ENCODE data around the gene MIS18BP1.
"Not testable (repeated sequence)": the region's sequence is repeated elsewhere in the genome, so short reads cannot be mapped to it uniquely, and the experiment has no call there.

The MIS18BP1 gene

DNA sequence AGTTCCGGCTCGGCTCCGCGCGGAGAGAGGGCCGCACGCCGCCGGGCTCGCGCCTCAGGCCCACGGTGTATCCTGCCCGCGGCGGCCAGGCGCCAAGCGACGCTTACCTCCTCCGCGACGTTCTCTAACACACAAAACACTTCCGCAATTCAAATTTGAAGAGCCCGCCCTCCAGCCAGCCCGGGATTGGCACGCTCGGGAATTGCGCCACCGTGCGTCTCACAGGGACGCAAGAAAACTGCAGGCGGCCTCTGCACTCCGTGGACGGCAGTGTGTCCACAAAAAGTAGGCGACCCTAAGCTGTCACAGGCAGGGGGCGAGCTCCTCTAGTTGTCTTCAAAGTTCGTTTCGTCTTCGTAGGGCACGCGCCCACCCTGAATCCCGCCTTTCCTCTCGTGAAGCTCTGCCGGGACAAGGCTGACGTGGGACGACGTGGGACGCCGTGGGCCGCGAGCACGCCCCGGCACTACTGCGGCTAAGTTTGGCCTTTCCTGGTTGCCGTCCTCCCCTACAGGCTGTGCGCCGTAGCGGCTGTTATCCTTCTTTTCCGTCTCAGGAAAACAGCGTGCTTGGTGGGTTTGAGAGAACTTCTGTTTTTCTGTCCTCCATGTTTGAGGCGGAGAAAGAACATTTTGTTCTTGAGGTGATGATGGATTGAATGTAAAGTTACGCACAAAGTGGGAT, at the start of gene MIS18BP1:
TSS of gene MIS18BP1 (minus strand) at position 133 of the 684 bp plus-strand sequence. CDS start 5,916 bp downstream, outside the sequence.
- DNase-seq (ENCODE audit: low read depth in 2 of 2), result peak; percentile 85 to 87

DNA sequence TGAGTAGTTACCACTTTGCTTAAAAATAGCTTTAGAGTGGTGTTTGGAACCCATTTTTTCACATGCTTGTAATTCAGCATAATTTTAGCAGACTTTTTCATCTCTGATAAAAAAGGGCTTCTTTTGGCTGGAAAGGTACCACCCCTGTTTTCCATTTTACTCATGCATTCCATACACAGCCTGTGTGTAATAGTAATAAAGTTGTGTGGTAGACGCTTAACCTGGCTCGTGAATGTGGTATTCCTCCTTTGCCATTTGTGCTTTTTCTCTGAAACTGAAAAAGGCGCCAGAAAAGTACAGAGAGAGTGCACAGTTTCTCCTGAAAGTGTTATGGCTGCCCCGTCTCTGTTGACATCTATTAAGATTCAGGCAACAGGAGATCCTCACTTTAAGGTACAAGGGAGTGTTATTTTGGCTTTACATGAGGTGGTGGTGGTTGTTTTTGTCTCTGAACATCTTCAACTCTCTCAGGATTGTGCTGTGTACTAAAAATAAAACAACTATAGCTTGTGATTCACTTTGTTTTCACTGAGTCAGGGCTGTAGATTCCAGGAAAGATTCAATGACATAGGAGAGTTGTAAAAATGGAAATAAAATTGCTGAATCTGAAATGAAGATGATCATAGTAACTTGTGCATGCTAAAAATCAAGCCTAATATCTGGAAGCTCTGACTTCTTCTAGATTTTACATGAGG, 45.6 kb upstream of the MIS18BP1 start:
- no peak for DNase-seq (ENCODE audit: low read depth in 2 of 2)

DNA sequence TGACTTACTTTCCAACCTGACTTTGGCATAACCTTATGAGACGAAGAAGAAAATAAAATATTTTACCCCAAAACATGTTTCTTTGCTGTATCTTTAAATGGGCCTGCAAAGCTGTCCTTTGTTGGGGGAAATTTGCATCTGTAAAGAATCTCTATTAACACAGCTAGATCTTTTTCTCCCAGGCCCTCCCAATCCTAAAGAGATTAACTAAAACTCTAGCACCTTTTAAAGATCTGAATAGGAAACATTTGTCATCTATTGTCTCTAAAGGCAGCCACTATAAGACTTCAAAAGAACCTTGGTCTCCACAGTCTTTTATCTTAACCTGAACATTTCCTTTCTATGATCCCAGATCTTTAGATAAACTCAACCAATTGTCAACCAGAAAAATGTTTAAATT, 41.8 kb upstream of the MIS18BP1 start:
- not testable (repeated sequence) for DNase-seq (ENCODE audit: low read depth in 2 of 2)

DNA sequence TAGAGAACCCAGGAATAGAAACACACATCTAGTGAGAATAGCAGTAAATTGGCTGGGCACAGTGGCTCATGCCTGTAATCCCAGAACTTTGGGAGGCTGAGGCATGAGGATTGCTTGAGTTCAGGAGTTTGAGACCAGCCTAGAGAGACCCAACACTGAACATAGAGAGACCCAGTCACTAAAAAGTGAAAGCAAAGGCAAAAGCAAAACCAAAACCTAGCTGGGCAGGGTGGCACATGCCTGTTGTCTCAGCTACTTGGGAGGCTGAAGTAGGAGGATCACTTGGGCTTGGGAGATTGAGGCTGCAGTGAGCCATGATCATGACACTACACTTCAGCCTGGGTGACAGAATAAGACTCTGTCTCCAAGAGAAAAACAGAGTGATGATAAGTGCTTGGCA, 37.5 kb upstream of the MIS18BP1 start:
- DNase-seq (ENCODE audit: low read depth in 2 of 2), result no peak

DNA sequence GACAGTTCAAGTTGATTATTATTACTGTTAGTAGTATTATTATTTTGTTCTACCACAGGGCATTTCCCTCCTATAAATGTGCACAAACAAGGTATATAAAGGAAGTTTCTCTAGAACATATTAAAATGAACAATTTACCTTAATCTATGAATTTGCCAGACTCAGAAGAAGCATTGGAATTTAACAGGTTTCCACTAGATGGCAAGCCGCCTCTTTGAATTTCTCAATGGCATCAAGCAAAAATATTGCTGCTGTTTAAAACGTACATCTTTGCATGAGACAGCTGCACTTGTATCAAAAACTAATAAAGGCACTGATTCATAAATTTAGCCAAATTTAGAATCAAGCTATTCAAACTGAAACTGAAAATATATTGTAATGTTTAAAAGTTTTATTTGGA, 34.6 kb upstream of the MIS18BP1 start:
- DNase-seq (ENCODE audit: low read depth in 2 of 2), result no peak

DNA sequence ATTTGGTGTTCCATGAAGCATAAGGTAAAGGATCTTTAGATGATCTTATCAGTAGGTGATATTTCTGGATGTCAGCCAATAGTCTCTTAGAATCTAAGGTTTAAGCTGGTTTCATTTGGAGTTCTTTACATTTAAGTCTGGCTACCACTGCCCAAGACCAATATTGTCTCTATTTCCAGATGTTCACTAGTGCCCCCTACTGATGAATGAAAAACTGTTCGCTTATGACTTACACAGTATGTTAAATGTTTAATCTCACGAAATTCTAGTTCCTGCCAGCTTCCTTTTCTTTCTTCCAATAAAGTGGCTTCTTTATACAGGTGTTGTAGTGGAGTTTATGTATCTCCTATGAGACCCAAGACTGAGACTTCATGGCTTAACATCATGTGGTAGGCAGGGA, 31.8 kb upstream of the MIS18BP1 start:
- no peak for DNase-seq (ENCODE audit: low read depth in 2 of 2)

DNA sequence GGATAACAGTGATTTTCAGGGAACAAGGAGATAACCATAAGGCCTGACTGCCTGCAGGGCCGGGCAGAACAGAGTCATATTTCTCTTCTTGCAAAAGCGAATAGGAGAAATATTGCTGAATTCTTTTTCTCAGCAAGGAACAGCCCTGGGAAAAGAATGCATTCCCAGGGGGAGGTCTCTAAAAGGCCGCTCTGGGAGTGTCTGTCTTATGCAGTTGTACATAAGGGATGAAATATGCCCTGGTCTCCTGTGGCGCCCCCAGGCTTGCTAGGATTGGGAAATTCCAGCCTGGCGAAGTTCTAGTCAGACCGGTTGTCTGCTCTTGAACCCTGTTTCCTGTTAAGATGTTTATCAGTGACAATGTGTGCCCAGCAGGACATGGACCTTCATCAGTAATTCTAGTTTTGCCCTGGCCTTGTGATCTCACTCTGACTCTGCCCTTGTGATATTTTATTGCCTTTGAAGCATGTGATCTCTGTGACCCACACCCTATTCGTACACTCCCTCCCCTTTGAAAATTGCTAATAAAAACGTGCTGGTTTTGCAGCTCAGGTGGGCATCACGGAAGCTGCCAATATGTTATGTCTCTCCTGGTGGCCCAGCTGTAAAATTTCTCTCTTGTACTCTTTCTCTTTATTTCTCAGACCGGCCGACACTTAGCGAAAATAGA, 28.9 kb upstream of the MIS18BP1 start:
- DNase-seq (ENCODE audit: low read depth in 2 of 2), result not testable (repeated sequence)

DNA sequence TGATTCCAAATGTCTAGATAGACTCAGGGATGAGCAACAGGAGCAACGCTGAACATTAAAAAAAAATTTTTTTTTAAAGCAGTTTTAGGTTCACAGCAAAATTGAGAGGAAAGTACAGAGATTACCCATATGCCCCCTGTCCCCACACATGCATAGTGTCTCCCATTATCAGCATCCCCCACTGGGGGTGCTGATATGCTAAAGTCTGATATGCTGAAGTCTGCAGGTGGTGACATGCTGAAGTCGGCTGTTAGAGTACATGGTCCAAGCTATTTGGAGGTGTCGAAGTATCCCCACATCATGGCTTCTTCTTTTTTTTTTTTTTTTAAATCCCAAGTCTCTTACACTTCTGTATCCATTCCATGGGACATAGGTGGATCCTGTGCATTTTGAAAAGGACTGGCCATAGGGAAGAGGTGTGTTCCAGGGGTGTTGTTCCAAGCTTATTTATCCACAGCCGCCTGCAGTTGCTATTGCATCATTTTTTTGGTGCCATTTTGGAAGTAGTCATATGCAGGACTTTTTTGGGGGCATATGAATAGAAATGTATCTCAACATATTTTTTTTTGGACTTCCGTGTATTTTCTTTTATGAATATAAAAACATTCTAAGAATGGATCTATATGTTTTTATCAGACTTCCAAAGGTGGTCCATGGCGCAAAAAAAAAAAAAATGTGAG, 19.0 kb upstream of the MIS18BP1 start:
- DNase-seq (ENCODE audit: low read depth in 2 of 2), result no peak

DNA sequence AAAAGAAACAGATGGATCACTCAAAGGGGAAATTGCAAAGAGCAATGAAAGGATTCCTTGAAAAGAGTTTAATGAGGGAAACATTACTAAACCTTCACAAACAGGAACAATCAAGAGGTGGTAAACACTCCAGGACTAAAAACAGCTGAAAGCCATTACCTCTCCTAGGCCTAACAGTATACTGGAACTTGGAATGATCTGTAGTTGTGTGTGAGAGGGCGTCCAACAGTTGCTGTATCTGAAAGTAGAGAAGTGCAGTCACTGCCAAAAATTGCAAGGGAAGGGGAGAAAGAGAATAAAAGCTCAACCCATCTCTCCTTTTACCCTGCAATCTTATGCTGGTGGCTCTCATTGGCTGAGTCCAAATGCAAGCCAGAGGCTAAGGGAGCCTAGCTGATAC, 17.0 kb upstream of the MIS18BP1 start:
- no peak for DNase-seq (ENCODE audit: low read depth in 2 of 2)

DNA sequence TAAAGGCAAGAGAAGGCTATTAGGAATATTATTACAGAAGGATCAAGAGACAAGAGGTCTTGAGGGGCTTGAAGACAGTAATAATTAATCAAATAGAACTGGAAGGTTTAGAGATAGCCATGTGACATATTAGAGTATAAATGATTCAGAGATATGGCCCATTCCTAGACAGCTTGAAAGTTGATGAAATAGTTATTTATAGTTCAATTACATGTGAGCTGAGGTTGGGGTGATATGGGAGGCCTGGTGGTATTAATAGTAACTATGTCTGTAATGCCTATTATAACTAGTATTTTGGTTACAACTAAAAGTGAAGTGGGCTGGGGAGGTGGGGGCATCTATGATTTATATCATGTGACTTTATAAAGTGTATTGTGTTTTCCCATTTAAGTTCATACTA, 14.1 kb upstream of the MIS18BP1 start:
- DNase-seq (ENCODE audit: low read depth in 2 of 2), result no peak

DNA sequence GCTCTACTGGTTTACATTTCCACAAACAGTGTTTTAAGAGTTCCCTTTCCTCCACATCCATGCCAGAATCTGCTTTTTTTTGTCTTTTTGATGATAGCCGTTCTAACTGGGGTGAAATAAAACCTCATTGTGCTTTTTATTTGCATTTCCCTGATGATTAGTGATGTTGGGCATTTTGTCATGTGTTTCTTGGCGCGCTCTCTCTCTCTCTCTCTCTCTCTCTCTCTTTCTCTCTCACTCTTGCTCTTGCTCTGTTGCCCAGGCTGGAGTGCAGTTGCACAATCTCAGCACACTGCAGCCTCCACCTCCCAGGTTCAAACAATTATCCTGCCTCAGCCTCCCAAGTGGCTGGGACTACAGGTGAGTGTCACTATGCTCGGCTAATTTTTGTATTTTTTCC, 9.6 kb upstream of the MIS18BP1 start:
- no peak for DNase-seq (ENCODE audit: low read depth in 2 of 2)

DNA sequence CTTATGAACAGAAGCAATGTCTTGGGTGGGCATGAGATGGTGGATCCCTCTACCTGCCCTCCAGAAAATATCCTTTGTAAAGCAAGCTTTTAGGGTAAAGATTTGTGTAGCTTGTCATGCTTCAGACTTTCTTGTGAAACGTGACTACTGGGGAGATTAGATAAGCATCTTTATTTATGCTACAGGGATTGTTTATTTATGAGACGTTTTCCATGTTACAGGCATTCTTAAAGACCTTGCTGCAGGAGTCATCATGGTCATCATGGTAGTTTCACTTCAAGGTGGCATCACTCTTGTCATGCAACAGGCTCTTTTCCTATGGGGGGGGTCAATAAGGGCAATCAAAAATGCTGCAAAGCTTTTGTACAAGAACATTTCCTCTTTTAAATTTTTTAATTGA, 8.2 kb upstream of the MIS18BP1 start:
- no peak for DNase-seq (ENCODE audit: low read depth in 2 of 2)

DNA sequence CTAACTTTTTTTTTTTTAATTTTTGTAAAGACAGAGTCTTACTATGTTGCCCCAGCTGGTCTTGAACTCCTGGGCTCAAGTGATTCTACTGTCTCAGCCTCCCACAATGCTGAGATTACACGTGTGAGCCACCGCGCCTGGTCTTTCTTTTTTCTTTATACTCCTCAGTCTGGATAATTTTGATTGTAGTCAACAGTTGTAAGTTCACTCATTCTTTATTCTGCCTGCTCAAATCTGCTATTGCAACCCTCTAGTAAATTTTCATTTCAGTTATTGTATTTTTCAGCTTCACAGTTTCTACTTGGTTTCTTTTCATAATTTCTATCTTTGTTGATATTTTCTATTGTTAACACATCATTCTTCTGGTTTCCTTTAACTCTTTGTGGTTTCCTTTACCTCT, 5.8 kb upstream of the MIS18BP1 start:
- no peak for DNase-seq (ENCODE audit: low read depth in 2 of 2)

DNA sequence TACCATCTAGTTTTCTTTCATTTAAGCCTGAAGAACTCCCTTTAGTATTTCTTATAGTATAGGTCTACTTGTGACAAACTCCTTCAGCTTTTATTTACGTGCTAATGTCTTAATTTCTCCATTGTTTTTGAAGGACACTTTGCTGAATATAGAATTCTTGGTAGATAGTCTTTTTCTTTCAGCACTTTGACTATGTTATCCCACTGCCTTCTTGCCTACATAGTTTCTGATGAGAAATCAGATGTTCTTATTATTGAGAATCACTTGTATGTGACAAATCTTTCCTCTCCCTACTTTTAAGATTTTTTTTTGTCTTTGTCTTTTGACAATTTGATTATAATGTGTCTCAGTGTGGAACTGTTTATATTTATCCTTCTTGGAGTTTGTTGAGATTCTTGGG, 5.1 kb upstream of the MIS18BP1 start:
- no peak for DNase-seq (ENCODE audit: low read depth in 2 of 2)

DNA sequence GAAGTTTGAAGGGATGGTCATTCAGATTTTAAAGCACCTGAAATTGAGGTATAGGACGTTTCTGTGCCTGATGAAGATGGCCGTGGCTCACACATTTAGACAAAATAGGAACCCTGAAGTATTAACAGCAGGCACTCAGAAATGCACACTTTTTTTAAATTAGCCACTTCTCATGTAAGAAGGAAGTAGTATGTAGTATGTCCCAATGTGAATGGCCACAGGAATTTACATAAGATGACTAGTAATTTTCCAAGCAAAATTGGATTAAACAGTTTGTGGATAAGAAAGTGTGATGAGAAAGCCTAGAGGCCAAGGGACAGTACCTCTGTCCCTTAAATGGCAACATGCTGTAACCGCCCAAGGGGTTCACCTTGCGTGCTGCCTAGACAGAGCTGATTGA, 1.8 kb upstream of the MIS18BP1 start:
- no peak for DNase-seq (ENCODE audit: low read depth in 2 of 2)

DNA sequence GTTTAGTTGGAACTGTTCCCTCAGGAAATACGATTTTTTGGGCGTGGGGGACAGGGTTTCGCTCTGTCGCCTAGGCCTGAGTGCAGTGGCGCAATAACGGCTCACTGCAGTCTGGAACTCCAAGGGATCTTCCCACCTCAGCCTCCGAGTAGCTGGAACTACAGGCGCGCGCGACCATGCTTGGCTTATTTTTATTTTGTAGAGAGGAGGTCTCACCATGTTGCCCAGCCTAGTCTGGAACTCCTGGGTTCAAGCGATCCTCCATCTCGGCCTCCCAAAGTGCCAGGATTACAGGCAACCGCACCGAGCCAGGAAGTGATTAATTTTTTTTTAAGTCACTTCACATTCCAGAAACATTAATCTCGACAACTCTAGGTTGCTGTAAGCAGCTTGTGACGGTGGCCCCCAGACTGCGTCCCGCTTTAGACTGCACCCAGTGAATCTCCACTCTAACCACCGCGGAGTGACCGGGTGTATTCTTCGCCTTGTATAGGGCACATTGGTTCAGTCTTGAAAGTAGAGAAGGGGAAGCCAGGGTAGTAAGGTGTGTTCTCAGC, 830 bp upstream of the MIS18BP1 start:
- no peak for DNase-seq (ENCODE audit: low read depth in 2 of 2)

DNA sequence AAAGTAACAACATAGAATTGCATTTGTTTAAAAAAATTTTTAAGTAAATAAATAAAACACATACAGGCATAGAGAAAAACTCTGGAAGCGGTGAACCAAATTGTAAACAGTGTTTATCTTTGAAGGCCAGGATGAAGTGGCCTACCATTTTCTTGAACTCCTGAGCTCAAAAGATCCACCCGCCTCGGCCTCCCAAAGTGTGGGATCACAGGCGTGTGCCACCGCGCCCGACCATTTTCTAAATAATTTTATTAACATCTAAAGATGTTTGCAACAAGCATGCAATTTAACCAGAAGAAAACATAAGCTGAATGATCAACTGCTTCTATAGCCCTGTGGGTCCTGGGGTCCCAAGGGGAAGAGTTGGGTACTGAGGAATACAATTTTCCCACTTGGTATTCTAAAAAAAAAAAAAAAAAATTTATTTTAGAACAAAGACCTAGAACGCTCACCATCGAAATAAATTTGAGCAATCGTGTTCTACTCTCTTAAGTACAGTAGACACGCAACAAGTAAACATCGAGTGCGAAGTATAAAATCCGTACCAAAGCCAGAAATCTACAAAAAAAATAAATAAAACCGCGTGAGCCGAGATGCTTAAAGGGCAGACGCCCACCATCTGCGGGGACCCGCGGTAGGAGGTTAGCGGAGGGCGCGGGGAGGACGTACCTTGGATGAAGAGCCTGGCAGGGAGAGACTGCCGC, 484 bp downstream of the MIS18BP1 start:
- DNase-seq (ENCODE audit: low read depth in 2 of 2), result no peak

DNA sequence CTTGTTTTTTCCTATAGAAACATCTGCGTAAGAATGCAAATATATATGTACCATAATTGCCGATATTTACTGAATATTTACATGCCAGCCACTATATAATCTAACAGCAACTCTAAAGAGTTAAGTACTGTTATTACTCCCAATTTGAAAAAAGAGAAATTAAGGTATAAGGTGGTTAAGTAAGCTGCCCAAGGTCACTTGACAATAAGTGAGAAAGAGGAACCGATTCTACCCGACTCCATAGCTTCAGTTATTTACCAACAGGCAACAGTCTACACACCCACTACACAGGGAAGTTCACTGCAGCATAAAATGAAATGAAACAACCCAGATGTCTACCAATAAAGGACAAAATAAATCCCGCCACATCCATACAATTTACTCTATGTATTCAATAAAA, 1.1 kb downstream of the MIS18BP1 start:
- DNase-seq (ENCODE audit: low read depth in 2 of 2), result no peak

DNA sequence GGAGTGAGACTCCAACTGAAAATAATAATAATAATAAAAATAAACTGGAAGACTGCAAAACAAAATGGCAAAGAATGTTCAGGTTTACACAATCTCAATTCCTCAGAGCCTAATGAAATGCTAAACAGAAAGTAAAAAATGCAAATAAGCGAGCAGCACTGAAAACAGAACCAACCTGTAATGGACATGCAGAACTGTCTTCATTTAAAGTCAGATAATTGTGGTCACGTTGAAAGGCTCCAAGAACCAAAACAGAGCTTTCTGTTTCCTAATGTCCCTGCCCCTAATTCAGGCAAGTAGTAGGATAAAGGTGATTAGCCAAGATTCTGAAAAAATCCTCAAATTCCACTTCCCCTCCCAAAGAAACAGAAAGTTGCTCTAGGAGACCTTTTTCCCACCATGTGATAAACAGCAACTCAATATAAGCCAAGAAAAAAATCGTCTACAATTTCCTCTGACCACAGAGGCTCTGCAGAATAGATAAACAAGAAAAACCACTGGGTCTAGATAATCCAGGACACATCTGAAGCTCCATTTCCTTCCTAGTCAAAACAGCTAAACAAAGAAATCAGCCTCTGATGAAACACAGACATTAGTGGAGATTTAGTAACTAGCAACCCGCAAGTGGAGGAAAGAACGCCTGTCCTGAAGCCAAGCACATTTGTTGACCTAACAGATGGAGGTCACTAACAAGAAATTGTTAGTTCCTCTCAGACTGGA, 3.0 kb downstream of the MIS18BP1 start:
- DNase-seq (ENCODE audit: low read depth in 2 of 2), result no peak

DNA sequence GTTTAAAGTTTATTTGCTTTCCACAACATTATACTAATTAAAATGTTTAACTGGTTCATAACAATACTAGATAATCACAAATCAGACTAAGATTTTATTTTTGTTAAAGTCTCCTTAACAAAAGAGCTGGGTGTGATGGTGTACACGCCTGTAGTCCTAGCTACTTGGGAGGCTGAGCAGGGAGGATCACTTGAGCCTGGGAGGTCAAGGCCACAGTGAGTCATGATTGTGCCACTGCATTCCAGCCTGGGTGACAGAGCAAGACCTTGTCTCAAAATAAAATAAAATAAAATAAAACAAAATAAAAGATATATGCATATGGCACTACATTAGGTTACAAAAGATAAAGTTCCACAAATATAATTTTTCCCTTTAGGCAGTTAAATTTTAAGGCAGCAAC, 5.6 kb downstream of the MIS18BP1 start:
- no peak for DNase-seq (ENCODE audit: low read depth in 2 of 2)

DNA sequence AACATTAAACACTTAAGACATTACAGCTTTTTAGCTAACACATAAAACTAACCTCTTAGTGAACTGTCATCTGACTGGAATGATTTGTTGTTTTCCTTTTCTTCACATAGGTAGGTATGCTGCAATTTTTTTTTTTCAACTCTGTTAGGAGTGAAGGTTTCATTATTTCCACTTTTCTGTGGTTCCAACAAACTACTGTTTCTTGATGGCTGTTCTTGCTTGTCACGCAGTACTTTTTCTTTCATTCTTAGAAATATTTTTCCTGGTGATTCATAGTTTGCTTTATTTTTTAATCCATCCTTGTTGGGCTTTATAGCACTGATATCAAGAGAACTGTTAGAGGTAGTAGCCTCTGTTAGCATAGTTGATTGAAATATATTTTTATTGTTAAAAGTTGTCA, 6.3 kb downstream of the MIS18BP1 start:
- DNase-seq (ENCODE audit: low read depth in 2 of 2), result no peak
